HG03060 (cell line): Measurements from ENCODE around the gene CDK17.
"Not testable (repeated sequence)": the region's sequence is repeated elsewhere in the genome, so short reads cannot be mapped to it uniquely, and the experiment has no call there.

Experiments used
- ATAC-seq: cut with Tn5 transposase; IDR thresholded peaks from one replicate; pipeline ENCODE4 v1.9.1; 2021; ENCODE audit warnings: low read depth, moderate number of reproducible peaks; ENCODE audit not compliant: unreplicated experiment

CDK17 gene

DNA sequence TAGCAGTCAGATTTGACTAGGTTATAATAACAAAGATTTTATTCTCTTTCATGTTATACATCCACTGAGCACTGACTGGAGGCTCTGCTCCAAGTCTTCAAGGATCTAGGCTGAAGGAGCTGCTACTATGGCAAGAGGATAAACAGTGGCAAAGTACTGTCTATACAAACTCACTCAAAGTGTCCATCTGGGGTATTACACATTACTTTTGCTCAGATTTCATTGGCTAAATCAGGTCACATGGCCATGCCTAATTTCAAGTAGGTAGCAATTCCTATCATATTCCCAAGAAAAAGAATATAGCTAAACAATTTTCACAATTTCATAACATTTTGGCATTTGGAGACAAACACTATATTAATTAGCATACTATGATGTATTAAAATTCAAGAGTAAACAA is 40.9 kb downstream of the CDK17 start:
- no peak for ATAC-seq

DNA sequence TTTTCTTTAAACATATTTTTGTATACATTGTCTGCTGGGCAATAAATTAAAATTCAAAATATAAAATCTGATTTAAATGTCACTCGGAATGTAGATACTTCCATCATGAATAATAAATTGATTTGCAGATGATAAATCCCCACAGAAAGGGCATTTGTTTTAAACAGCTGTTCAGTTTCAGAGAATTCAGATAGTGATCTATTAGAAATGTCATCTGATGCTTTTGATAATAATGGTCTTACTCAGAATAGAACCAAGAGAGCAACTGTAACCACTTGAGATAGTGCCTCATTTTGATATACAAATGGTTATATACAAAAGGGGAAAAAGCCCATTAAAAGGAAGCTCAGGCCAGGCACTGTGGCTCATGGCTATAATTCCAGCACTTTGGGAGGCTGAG is 43.4 kb downstream of the CDK17 start:
- ATAC-seq, result no peak

DNA sequence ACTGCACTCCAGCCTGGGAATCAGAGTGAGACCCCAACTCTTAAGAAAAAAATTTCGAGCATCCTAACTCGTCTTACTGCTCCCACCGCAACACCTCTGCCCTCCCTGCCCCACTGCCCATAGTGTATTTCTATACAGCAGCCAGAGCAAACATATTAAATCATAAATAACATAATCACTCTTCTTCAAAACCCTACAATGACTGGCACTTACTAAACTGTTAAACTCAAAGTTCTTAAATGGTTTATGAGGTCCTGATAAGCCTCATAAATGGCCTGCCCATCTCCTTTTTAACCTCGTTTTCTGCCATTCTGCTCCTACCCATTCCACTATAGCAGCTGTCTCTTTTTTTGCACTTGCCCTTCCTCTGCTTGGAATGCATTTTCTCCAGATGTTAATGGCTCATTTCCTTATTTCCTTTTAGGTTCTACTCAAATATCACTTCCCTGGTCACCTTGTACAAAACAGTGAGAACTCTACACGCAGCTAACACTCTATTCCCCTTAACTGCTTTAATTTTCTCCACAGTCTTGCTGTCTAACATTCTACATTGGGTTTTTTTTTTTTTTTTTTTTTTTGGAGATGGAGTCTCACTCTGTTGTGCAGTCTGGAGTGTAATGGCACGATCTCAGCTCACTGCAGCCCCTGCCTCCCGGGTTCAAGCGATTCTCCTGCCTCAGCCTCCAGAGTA is 45.2 kb downstream of the CDK17 start:
- ATAC-seq, result no peak

DNA sequence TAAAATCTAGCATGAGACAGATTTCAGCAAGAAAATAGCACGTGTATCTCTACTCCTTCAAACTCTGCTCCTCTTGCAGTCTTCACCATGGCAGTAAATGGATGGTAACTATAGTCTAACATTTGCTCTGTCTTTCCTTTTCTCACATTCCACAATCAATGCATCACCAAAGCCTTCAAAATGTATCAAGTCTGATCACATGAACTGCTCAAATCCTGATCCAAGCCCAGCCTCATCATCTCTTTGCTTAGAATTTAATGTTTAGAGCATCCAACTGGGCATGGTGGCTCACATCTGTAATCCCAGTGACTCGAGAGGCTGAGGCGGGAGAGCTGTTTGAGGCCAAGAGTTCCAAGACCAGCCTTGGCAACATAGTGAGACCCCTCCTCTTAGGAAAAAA is 45.9 kb downstream of the CDK17 start:
- ATAC-seq, result no peak

DNA sequence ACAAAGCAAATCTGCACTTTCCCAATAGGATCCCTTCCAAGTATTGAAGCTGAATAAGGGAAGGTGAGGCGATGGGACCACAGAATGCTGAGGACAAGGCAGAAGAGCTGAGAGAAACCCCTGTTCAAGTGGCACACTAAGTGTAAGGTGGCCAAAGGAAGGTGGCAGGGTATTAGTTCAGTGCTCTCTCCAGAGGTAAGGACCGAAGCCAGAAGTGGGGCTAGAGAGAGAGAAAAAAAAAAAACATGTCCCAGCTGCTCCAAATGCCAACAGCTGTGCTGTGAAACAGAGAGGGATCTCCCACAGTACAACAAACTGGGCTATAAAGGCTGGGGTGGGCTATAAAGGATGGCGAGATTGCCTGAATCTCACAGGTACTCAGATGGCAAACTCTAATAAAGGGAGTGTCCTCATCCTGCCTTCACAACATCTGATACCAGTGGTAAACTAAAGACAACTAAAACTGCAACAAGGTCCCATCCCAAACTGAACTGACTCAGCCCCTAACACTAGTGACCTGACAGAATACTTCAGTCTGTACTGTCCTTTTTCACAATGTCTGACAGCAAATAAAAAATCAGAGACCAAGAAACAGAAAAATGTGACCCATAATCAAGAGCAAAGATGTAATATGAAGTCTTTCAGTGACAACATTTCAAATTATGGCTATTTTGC is 47.9 kb downstream of the CDK17 start:
- no peak for ATAC-seq

DNA sequence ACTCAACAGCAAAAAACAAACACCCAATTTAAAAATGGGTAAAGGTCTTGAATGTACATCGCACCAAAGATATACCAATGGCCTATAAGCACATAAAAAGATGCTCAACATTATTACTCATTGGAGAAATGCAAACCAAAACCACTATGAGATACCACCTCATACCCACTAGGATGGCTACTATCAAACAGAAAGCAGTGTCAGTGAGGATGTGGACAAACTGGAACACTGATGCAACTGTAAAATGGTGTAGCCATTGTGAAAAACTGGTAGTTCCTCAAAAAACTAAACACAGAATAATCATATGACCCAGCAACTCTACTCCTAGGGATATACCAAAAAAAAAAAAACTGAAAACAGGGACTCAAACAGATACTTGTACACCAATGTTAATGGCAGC is 49.3 kb downstream of the CDK17 start:
- no peak for ATAC-seq

DNA sequence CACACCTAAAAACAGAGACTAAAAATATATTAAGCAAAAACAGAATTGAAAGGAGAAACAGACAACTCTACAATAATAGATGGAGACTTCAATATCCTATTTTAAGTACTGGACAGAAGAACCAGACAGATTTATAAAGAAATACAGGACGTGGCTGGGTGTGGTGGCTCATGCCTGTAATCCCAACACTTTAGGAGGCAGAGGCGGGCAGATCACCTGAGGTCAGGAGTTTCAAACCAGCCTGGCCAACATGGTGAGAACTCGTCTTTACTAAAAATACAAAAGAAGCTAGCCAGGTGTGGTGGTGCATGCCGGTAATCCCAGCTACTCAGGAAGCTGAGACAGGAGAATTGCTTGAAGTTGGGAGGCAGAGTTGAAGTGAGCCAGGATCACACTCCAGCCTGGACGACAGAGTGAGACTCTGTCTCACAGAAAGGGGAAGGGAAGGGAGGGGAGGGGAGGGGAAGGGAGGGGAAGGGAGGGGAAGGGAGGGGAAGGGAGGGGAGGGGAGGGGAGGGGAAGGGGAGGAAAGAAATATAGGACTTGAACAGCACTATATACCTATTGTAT is 53.0 kb downstream of the CDK17 start:
- ATAC-seq, result no peak

DNA sequence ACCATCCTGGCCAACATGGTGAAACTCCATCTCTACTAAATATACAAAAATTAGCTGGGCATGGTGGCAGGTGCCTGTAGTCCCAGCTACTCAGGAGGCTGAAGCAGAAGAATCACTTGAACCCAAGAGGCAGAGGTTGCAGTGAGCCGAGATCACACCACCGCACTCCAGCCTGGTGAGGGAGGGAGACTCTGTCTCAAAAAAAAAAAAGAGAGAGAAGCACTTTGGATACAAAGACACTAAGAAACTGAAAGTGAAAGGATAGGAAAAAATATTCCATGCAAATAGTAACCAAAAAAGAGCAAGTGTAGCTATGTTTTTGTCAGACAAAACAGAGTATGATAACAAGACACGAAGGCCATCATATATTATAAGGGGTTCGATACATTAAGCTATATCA is 53.5 kb downstream of the CDK17 start:
- ATAC-seq, result not testable (repeated sequence)

GRCh38 chr12:96344124-96344695 is 56.0 kb downstream of the CDK17 start:
- no peak for ATAC-seq

DNA sequence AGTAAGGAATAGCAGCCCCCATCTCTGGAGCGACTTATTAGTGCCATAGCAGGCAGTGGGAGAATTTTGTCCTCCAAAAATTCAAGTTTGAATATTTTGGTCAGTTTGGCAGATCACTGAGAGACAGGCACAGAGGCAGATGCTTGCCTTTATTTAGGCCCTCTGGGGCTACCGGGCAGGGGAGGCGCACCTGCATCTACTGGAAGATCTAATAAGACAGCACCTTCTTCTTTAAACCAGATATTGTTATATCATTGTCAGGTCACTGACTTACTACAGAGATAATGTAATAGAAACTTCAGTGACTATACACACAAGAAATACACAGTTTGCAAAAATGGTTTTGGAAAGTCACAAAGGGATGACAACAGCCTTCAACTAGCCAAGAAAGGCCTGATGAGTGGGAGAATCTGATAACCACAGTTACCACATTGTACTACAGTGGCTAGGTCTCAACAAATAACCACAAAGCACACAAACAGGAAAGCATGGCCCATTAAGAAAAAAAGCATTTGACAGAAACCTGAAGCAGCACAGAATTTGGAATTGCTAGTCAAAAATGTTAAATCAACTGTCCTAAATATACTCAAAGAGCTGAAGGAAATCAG is 56.8 kb downstream of the CDK17 start:
- peak; percentile 73 for ATAC-seq

DNA sequence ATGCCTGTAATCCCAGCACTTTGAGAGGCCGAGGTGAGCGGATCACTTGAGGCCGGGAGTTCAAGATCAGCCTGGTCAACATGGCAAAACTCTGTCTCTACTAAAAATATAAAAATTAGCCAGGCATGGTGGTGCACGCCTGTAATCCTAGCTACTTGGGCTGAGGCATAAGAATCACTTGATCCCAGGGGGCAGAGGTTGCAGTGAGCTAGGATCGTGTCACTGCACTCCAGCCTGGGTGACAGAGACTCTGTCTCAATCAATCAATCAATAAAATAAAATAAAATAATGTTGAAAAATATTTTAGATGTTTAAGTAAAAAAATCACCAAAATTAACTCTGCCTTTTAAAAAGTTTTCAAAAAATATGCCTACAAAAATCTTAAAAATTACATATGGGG is 60.6 kb downstream of the CDK17 start:
- ATAC-seq, result not testable (repeated sequence)

DNA sequence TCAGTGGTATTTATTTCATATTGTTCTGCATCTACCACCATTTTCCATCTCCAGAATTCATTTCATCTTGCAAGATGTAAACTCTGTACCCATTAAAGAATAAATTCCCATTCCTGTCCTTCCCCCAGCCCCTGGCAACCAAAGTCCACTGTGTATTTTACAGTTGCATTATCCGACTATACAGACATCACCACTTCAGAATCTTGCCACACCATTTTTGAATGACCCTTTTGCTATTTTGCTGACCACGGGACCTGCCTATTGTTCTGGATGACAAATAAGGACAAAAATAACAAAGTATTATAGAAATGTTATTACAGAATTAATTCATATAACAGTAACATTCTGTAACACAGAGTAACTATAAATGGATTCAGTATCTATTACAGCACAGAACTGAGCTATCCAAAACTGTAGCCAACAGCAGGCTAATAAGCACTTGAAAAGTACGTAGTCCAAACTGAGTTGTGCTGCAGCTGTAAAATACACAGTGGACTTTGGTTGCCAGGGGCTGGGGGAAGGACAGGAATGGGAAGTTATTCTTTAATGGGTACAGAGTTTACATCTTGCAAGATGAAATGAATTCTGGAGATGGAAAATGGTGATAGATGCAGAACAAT is 61.3 kb downstream of the CDK17 start:
- ATAC-seq, result no peak

GRCh38 chr12:96337953-96338352 is 62.3 kb downstream of the CDK17 start:
- ATAC-seq, result no peak

- no peak for ATAC-seq
Measured at GRCh38 chr12:96336489-96336888, 63.8 kb downstream of the CDK17 start.

GRCh38 chr12:96335270-96335669 is 65.0 kb downstream of the CDK17 start:
- ATAC-seq, result peak; percentile 66

DNA sequence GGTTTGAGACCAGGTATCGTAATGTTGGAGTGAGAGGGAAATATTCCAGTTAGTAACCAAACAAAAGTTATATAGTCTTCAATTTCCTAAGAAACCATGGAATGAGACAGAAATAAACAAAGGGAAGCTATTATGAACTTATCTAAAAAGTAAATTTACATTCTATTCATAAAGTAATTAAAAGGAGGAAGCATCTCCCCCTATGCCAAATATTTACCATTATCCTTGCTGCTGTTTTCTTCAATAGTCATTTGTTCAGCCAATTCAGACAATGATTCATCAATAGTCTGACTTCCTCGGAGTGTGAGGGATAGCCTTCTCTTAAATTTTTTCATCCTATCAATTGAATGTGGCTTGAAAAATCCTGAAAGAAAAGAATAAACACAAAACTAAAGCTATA is 65.7 kb downstream of the CDK17 start:
- no peak for ATAC-seq

DNA sequence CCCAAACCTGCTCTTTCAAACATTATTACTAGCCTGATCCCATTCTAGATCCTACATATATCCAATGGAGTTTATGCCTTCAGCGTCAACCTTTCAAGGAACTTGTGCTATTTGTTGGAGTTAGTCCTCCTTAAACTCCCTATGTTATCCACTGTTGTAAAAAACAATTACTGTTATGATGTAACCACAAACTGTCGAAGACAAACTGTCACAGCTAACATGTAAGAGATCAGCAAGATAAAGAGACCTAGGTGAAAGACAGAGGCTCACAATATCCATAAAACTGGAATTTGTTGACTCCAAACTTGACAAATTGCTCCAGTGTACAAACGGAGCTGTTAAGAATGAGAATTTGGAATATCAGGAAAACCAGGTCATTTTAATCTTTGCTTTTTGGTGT is 70.7 kb downstream of the CDK17 start:
- no peak for ATAC-seq

GRCh38 chr12:96329018-96329417 is 71.2 kb downstream of the CDK17 start:
- no peak for ATAC-seq

- no peak for ATAC-seq
Measured at GRCh38 chr12:96327889-96328288, 72.3 kb downstream of the CDK17 start.

DNA sequence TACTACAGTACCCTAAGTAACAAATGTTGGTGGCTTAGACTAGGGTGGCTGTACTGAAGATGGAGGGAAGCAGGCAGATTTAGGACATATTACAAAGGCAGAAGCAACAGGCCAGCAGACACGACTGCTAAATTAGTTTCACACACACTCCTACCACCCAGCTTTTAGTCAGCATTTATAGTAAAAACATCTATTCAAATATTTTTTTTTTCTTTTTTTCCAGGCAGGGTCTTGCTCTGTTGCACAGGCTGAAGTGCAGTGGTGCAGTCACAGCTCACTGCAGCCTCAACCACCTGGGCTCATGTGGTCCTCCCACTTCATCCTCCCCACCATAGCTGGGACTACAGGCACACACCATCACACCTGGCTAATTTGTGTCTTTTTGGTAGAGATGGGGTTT is 72.9 kb downstream of the CDK17 start:
- peak; percentile 66 for ATAC-seq
